Measurements from ENCODE around the gene ARID3C.
A peak's percentile ranks its signal among the peaks of the same experiment; 100 is the strongest.

ARID3C gene

DNA sequence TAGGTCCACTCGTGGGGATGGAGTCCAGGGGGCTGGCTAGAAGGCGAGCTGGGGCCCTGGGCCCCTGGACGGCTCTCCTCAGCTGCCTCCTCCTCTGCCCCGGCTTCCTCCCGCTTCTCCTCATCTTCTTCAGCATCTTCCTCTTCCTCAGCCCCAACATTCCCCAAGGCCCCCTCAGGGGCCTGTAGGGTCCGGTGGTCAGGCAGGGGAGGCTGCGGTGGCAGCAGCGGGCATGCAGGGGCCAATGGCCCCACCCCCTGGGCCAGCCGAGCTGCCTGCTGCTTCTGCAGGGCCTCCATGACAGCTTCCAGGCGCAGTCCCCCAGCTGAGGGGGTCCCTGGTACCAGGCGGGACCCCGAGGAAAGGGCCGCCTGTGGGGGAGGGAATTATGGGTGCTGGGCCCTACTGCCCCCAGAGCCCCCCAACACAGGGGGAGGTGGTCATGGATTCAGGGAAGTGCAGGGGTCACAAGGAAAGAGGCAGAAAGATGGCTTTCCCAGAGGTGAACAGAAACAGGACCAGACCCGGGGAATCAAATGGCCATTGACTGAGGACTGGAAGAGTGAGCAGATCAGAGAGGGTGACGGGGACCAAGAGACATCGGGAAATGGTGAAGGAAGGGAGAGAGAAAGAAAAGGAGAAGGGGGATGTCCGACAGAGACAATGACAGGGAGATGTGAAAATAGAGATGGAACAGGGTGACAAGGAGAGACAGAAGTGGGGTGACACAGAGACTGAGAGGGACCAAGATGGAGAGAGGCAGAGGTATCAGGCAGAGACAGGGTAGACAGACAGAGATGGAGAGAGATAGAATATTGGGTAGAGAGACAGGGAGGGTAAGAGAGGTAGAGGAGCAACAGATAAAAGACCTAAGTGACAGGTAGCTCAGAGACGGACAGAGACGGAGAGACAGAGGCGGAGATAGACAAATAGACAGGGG lies 880 bp downstream of the ARID3C start:
- DNase-seq (ENCODE audit: low spot score) = no peak

- no peak for DNase-seq (ENCODE audit: low spot score)
Measured at GRCh38 chr9:34625186-34625486, 3.7 kb downstream of the ARID3C start.

GRCh38 chr9:34624475-34625185 lies 4.2 kb downstream of the ARID3C start:
- DNase-seq (ENCODE audit: low spot score) = no peak

DNA sequence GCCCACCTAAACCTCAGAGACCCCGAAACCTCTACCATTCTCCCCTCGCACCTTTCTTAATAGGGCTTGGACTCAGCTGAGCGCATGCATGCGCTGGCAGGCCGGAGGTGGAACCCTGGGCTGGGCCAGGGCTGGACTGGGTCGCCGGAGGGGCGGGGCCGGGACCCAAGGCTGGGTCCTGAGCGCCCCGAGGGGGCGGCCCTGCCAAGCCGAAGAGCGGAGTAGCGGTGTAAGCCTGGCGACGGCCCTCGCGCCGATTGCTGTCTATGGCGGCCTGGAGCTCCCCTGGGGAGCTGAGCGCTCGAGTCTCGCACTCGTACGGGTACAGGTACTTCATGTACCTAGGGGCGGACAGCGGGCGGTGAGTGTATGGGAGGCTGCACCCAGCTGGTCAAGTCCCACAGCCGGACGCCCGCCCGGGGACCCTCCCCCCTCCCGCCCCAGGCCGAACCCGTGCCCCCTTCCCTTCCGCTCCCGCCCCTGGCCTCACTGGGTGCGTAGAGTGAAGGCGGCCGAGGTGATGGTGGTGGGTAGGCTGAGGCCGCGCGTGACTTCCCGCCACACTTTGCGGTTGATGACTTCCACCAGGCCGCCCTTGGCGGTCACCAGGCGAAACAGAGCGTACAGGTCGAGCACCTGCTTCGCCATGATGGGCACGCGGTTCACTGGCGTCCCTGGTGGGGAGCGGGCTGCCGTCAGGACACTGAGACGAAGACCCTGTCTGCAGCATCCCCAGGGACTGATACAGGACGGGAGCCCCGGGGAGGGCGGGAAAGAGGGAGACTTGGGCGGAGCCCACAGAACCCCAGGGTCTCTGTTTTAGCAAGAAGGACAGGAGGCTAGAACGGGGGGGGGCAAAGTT lies 5.3 kb downstream of the ARID3C start:
- DNase-seq (ENCODE audit: low spot score) = no peak

DNA sequence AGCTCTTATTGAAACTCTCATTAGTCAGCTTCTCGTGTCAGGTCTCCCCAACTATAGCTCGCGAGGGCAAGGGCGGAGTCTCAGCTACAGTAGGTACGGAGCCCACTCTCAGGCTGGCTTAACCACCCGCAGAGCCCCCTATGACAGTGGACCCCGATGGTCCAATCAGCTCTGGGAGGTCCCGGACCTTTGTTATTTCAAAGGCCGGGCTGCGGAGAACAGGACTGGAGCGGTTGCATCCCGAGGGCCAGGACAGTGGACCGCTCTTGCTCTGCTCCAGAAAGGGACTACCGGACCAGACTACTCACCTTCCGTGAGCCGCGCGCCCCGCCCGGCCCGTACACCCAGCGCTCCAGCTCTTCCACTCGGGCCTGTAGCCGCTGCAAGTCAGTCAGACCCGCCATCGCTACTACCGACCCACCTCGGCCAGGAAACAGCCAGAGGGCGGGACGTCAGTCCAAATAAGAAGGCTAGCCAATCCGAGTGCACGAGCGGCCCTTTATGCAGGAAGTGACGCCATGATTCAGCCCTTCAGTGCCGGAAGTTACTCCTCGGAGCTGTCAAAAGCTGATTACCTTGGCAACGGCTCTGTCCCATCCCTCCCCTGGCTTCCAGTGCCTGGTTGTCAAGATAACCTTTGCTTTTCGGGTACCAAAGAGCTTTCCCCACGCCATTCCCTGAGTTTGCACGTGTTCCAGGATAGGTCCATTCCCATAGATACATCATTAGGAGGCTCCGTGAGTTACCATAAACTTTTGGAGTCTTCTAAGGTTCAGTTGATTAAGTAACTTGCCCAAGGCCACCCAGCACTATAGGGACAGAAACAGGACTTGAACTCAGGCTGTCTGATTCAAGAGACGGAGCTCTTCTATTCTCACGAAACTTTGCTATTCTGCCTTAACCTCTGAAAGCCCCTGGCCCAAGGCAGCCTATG lies 8.5 kb downstream of the ARID3C start, which contains the start of gene DCTN3:
Gene DCTN3 (minus strand): TSS at position 435 of the 934 bp plus-strand sequence. CDS start 31 bp downstream, at position 404.
- peak; percentile 99 for DNase-seq (ENCODE audit: low spot score)

GRCh38 chr9:34615132-34615531 lies 13.7 kb downstream of the ARID3C start:
- DNase-seq (ENCODE audit: low spot score) = no peak

DNA sequence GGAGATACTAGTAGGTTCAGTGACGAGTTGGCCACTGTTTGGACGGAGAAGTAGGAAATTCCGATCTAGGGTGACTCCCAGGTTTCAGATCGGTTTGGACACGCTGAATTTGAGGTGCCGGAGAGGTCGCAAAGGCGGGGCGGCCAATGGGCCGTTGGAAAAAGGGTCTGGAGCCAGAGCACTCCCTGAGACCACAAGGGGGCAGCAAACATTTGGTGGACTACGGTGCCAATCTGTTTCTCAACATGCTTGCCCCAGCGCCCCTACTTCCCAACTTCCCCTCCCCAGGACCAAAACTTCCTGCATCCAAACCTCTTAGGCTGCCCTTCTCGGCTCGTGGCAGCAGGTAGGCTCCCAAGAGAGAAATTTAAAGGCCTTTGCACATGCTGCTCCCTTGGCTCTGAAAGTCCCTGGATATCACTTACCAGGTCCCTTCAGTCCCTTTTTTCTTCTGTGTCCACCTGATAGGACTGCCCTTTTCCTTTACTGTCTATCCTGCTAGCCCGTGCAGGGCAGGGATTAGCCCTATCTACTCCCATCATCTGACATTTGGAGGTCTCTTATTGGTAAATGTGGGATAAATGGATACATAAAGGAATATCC lies 16.0 kb downstream of the ARID3C start:
- DNase-seq (ENCODE audit: low spot score) = peak; percentile 90

GRCh38 chr9:34611811-34612787 lies 16.8 kb downstream of the ARID3C start, which contains the start of gene RPP25L:
TSS of gene RPP25L (minus strand) at chr9:34612097. CDS start at chr9:34611296, 801 bp downstream.
- peak; percentile 83 for DNase-seq (ENCODE audit: low spot score)

DNA sequence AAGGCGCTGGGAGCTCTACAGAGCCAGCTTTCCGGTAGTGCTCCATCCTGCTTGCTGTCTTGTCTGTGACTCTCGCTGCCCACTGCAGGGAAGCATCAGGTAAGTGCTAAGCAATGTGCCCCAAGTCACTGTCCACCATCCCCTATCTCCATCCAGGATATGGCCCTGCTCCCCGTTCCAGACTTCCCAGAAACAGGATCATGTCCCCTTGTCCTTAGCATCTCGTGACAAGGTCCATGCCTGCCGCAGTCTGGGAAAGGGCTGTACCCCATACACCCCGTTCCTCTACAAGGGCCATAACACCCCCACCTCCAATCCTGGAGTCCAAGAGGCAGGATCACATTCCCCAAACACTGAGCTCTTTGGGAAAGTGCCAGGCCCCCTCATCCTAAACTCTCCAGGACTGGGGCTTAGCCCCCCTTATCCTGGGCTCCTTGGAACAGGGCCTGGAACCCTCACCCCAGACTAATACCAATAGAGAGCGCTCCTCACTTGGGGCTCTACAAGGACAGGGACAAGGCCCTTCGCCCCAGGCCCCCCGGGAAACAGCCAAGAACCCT lies 17.5 kb downstream of the ARID3C start:
- peak; percentile 67 for DNase-seq (ENCODE audit: low spot score)

GRCh38 chr9:34610434-34611206 lies 18.2 kb downstream of the ARID3C start:
- DNase-seq (ENCODE audit: low spot score) = peak; percentile 65

GRCh38 chr9:34607331-34607730 lies 21.5 kb downstream of the ARID3C start:
- no peak for DNase-seq (ENCODE audit: low spot score)

DNA sequence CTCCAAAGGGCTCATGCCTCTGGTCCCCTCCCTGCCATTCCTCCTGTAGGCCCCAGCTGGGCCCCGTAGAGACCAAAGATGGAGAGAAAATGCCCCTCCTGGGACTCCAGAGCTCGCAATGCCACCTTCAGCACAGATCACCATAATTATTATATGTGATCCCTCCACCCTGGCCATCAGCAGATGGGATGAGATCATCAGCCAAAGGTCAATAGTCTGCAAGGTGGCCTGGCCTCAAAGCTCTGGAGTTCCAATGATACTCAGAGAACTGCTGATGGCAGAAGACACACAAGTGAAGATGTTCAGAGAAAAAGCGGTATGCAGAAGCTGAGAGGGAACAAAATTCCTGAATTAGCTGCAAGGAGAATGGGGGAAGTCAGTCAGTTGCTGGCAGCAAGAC lies 22.0 kb downstream of the ARID3C start:
- DNase-seq (ENCODE audit: low spot score) = no peak

GRCh38 chr9:34606190-34606589 lies 22.7 kb downstream of the ARID3C start:
- DNase-seq (ENCODE audit: low spot score) = no peak

DNA sequence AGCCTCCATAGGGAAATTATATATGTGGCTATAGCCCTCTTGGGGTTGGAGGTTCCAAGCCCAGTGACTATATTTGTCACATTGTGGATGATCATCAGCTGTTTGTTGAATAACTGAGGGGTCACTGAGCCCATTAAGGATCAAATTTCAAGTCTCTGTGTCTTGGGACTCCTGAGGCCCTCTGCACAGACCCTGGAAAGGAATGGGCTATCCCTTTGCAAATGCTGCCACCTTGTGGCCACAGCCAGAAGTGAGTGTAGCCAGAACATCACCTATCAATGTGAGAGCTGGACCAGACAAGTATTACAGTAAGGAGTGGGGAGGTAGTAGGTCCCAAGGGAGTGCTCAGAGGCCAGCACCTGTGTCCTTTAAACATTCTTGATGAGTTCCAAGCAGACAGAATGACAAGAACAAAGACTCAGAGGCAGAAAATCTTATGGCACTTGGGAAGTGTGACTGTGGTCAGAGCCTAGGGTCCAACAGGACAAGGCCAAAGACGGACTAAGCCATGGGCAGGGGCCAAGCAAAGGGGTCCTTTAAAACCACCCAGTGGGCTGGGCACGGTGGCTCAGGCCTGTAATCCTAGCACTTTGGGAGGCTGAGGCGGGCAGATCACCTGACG lies 25.1 kb downstream of the ARID3C start:
- peak; percentile 91 for DNase-seq (ENCODE audit: low spot score)

DNA sequence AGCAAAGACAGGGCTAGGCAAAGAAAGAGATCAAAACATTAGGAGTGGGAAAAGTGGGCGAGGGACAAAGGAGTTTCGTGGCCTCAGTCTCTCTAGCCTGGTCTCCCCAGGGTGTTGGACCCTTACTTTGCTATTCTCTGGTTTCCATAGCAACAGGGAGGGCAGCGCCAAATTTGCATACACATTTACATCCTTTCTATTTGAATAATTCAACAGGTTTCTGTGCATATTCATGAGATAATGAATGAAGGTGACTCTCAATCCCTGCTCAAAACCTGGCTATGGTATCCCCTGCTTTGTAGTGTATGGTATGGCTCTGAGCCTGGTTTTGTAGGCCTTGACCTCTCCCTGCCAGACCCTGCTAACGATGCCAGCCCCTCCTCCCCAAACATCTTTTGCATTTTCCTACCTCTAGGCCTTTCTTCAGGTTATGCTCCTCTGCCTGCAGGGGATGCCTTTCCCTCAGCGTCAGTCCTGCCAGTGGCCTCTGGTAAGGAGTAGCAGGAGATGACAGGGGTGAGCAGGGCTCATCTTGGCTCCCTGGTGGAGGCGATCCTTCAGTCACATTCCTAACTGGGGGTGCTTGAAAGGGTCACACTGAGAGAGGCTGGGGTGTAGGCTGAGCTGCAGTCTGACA lies 26.8 kb downstream of the ARID3C start:
- DNase-seq (ENCODE audit: low spot score) = no peak

DNA sequence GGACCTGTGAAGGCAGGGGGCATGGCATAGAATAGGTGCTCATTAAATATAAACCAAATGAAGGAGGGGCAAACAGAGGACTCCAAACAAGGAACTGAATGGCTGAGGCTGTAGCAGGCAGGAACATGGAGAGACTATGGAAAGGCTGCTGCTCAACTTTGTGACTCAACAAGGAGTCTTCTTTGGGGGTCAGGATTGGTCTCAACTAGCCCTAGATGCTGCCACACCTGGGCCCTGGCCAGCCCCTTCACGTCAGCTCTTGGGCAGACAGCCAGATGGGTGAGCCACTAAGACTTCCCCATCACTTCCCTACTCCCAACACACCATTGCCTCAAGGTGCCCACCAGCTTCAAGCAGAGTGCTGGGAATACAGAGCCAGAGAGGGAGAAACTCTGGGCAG lies 28.0 kb downstream of the ARID3C start:
- no peak for DNase-seq (ENCODE audit: low spot score)

DNA sequence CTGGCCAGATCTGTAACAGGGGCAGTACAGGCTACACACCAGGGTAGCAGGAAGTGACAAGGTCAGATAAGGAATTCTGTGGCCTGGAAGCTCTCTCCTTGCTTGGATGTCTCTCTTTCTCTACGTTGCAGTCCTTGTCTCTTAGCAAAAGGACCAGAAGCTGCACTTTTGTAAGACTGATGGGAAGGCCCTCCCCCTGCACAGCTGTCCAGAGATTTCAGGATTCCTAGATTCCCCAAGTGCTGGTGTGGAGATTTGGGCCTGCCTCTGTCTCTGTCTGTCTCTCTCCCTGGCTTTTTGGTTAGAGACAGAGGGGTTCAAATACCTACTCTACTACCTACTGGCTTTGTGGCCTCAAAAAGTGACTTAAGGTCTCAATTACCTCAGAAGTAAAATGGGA lies 29.3 kb downstream of the ARID3C start:
- DNase-seq (ENCODE audit: low spot score) = no peak
